Tibial nerve (tissue), 4 donors: ENCODE results near the gene GRM7.

Experiments used
- CTCF ChIP-seq, 5 experiments: fragments of 200-600 bp in 3 of 5; fragments of 450-650 bp in 2 of 5; sonication (generic) in 3 of 5; IDR thresholded peaks; one replicate each; pipeline ENCODE4 v1.5.1; 2016 to 2019; ENCODE audit warnings: antibody characterized with exemption in 5 of 5, mild to moderate bottlenecking in 3 of 5, moderate library complexity in 2 of 5
- EP300 ChIP-seq, 2 donors: sonication (generic); formaldehyde crosslinking; IDR thresholded peaks; one replicate each; pipeline ENCODE4 v1.6.1; 2017; ENCODE audit warnings: antibody characterized with exemption in 2 of 2, mild to moderate bottlenecking in 1 of 2
- POLR2A ChIP-seq, 2 donors: fragments of 450-650 bp; IDR thresholded peaks; one replicate each; pipeline ENCODE4 v1.6.1; 2017; ENCODE audit warnings: antibody characterized with exemption in 2 of 2, mild to moderate bottlenecking in 2 of 2, moderate library complexity in 2 of 2

- TF ChIP-seq CTCF (IDR thresholded peaks at IDR 0.05) (no peak), POLR2A (IDR thresholded peaks at IDR 0.05) (no peak), EP300 (IDR thresholded peaks at IDR 0.05) (no peak)
These were observed 797.4 kb downstream of the GRM7 start for GRCh38 chr3:7658294-7658693.
